Endothelial cell of umbilical vein (primary cell): Measurements from ENCODE around the gene HMGCS1. TPM values are rescaled to one million over a fixed set of nuclear protein-coding genes. Genes with fewer than 3 reads are reported as not detected.

ENCODE experiments used
- BruUV-seq: library from RNA; stranded (reverse); fragments of 400-500 nt; replicated peaks from 2 replicates; lab custom pipeline; 2021; lab: Mats Ljungman, UMichigan
- CTCF ChIA-PET: fragments of 300-600, 350-600 bp; sonication (Branson Sonifier 250); formaldehyde crosslinking; loops from one replicate; lab custom pipeline; 2021; ENCODE audit warnings: antibody characterized with exemption, inconsistent platforms; lab: Charles Lee
- POLR2A ChIA-PET: fragments of 300-600, 350-600 bp; sonication (Branson Sonifier 250); formaldehyde crosslinking; loops from one replicate; lab custom pipeline; 2021; ENCODE audit warnings: antibody characterized with exemption, inconsistent platforms; lab: Charles Lee
- DNase-seq: peaks from one replicate; pipeline ENCODE4 v3.0.0-alpha.2; 2011; ENCODE audit warnings: low read depth, low spot score
- FAIRE-seq: peaks from 2 replicates; lab custom pipeline; 2011; peaks lifted over from hg19 to GRCh38; lab: Jason Lieb, UNC
- H2AFZ ChIP-seq: 2 replicates; pipeline ENCODE4 v1.6.0; 2012; ENCODE audit warnings: low read depth, low read length, control low read depth, inconsistent platforms
- H3K27ac ChIP-seq: 2 replicates; pipeline ENCODE4 v1.5.1; 2011; ENCODE audit warnings: low read depth, mild to moderate bottlenecking, control low read depth, low read length, moderate library complexity; ENCODE audit not compliant: insufficient read depth
- H3K27me3 ChIP-seq, 2 experiments: 2 replicates each; pipeline versions ENCODE4 v1.6.0 to v1.6.1; 2011; ENCODE audit warnings: low read length in 2 of 2, mixed read lengths in 1 of 2; ENCODE audit not compliant: control insufficient read depth in 2 of 2, insufficient read depth in 2 of 2
- H3K36me3 ChIP-seq, 2 experiments: 2 replicates in 1 of 2; 3 replicates in 1 of 2; pipeline ENCODE4 v1.5.1; 2011; ENCODE audit warnings: low read length in 2 of 2, mild to moderate bottlenecking in 1 of 2, moderate library complexity in 1 of 2; ENCODE audit not compliant: control insufficient read depth in 2 of 2, insufficient read depth in 2 of 2; ENCODE audit errors: extremely low read depth in 1 of 2
- H3K4me1 ChIP-seq: 3 replicates; pipeline ENCODE4 v1.5.1; 2011; ENCODE audit warnings: mild to moderate bottlenecking, low read length; ENCODE audit not compliant: control insufficient read depth, insufficient read depth; ENCODE audit errors: extremely low read depth
- H3K4me2 ChIP-seq: 2 replicates; pipeline ENCODE4 v1.6.1; 2011; ENCODE audit warnings: low read length, control low read depth, mixed read lengths; ENCODE audit not compliant: insufficient read depth
- H3K4me3 ChIP-seq, 3 experiments: fragments of 200-600 bp in 1 of 3; sonication (generic), shearing (Covaris generic) in 1 of 3; replicated peaks in 1 of 3; 2 replicates each; pipeline ENCODE4 v1.5.1; 2011 to 2016; ENCODE audit warnings: control low read depth in 3 of 3, low read length in 3 of 3, mild to moderate bottlenecking in 2 of 3, inconsistent platforms in 1 of 3, low read depth in 1 of 3, moderate library complexity in 1 of 3; ENCODE audit not compliant: insufficient read depth in 1 of 3
- H3K79me2 ChIP-seq: 2 replicates; pipeline ENCODE4 v1.6.0; 2012; ENCODE audit warnings: low read length, inconsistent platforms; ENCODE audit not compliant: control insufficient read depth, insufficient read depth
- H3K9ac ChIP-seq: replicated peaks from 2 replicates; pipeline ENCODE3; 2011; ENCODE audit warnings: low read length, control low read depth; ENCODE audit not compliant: insufficient read depth; ENCODE audit errors: extremely low read depth
- H3K9me1 ChIP-seq: replicated peaks from 3 replicates; pipeline ENCODE4 v1.6.0; 2011; ENCODE audit warnings: mild to moderate bottlenecking, low read length; ENCODE audit not compliant: control insufficient read depth, insufficient read depth; ENCODE audit errors: extremely low read depth
- H3K9me3 ChIP-seq: replicated peaks from 2 replicates; pipeline ENCODE4 v1.5.1; 2012; ENCODE audit warnings: low read length, inconsistent platforms; ENCODE audit not compliant: control insufficient read depth, insufficient read depth
- H4K20me1 ChIP-seq: replicated peaks from 2 replicates; pipeline ENCODE3; 2011; ENCODE audit warnings: mild to moderate bottlenecking, low read length; ENCODE audit not compliant: control insufficient read depth, insufficient read depth; ENCODE audit errors: extremely low read depth
- EZH2 ChIP-seq: IDR thresholded peaks from 2 replicates; pipeline ENCODE4 v1.6.1; 2012; ENCODE audit warnings: borderline replicate concordance, low read depth, mild to moderate bottlenecking, moderate library complexity, low read length, inconsistent platforms; ENCODE audit not compliant: severe bottlenecking
- FOS ChIP-seq: IDR thresholded peaks from 2 replicates; pipeline ENCODE4 v1.6.1; 2011; ENCODE audit warnings: mild to moderate bottlenecking, low read length, moderate library complexity, borderline replicate concordance; ENCODE audit not compliant: insufficient read depth
- GATA2 ChIP-seq: IDR thresholded peaks from 2 replicates; pipeline ENCODE4 v1.7.0; 2011; ENCODE audit warnings: low read depth, mild to moderate bottlenecking, moderate library complexity, mixed read lengths, low read length; ENCODE audit not compliant: insufficient read length, insufficient read depth
- JUN ChIP-seq: IDR thresholded peaks from 2 replicates; pipeline ENCODE4 v1.6.1; 2011; ENCODE audit warnings: borderline replicate concordance, low read depth; ENCODE audit not compliant: insufficient read length, insufficient read depth
- MYC ChIP-seq: IDR thresholded peaks from one replicate; pipeline ENCODE4 v1.6.1; 2011; ENCODE audit warnings: mild to moderate bottlenecking, low read depth, low read length
- POLR2A ChIP-seq: IDR thresholded peaks from 2 replicates; pipeline ENCODE4 v1.6.1; 2012; ENCODE audit warnings: low read depth, mild to moderate bottlenecking, control low read depth, low read length
- POLR2AphosphoS5 ChIP-seq: IDR thresholded peaks from 2 replicates; pipeline ENCODE4 v1.6.1; 2012; ENCODE audit warnings: low read depth, mild to moderate bottlenecking, control low read depth, low read length, moderate library complexity; ENCODE audit not compliant: insufficient read depth
- dilution Hi-C: fragments of 300-500 bp; cut with MboI; formaldehyde crosslinking; loops from one replicate; pipeline ENCODE4 v1.15.0; 2019; ENCODE audit warnings: low sequenced_read_pairs; ENCODE audit not compliant: extremely low pct_ligation_motif_present
- intact Hi-C: fragments of 100-400 bp; cut with micrococcal nuclease; formaldehyde crosslinking; loops from one replicate; pipeline ENCODE4 v1.10.0; 2022
- polyA plus RNA-seq, 4 experiments: library from polyadenylated mRNA; depleted of rRNA in 3 of 4; stranded (reverse) in 3 of 4; unstranded in 1 of 4; fragments of >200 nt; gene quantifications; 2 replicates each; pipeline versions ENCODE4 v1.2.1 to v1.2.3, GENCODE V29; 2011 to 2012; ENCODE audit warnings: missing spikeins in 1 of 4
- total RNA-seq: library from RNA; stranded (reverse); gene quantifications from 2 replicates; pipeline ENCODE4 v1.2.3, GENCODE V29; 2021
- TF ChIP-seq, protein P1 (sequence below), 2 donors: IDR thresholded peaks; 1 replicate in 1 of 2; 2 replicates in 1 of 2; pipeline ENCODE4 v1.5.1; 2011; ENCODE audit warnings: low read length in 2 of 2, mild to moderate bottlenecking in 2 of 2, moderate library complexity in 2 of 2, control low read depth in 1 of 2, inconsistent platforms in 1 of 2, low read depth in 1 of 2; ENCODE audit not compliant: insufficient read depth in 1 of 2; ENCODE audit errors: extremely low read depth in 1 of 2
- TF ChIP-seq, protein P2 (sequence below): IDR thresholded peaks from 2 replicates; pipeline ENCODE4 v1.6.1; 2011; ENCODE audit not compliant: insufficient read depth, insufficient read length

The HMGCS1 gene
- total and polyA plus RNA-seq, 2 donors (not counting 3 experiments of a cell fraction or from before 2014, with no cell fraction given): 43.3 to 133 TPM

DNA sequence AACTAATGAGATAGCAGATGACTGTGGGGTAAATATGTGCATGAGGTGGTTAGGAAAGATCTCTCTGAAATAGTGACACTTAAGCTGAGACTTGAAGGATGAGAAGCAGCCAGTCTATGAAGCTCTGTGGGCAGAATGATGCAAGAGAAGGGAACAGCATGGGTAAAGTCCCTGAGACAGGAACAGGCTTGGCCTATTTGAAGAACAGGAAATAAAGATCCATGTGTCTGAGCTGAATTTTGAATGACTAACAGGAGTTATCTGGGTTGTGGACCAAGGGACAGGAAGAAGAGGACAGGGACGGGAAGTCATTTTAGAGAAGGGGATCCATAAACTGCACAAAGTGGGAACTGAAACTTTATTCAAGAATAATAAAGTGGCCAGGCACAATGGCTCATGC, 25.6 kb upstream of the HMGCS1 start:
- ChIA-PET CTCF (interaction anchor here (1.4 kb wide), 1 partner anchor 51 kb away, joined by 4 read pairs; no protein-coding TSS in a partner anchor), POLR2A (no interaction called here)
- dilution Hi-C loops (no loop called here), intact Hi-C loops (no loop called here)
- Histone ChIP-seq H3K9me1 (no peaks in the 10 kb centered on the region), H4K20me1 (no peaks in the 10 kb centered on the region), H3K27me3 (no peaks in the 10 kb centered on the region), H3K9me3 (no peaks in the 10 kb centered on the region), H3K4me2 (no peak overlapping the region), H3K36me3 (no peaks in the 10 kb centered on the region), H3K9ac (no peak overlapping the region), H3K4me3 (no peak overlapping the region), H3K79me2 (no peaks in the 10 kb centered on the region), H3K27ac (no peak overlapping the region), H2AFZ (no peak overlapping the region), H3K4me1 (no peaks in the 10 kb centered on the region)
- BruUV-seq: no TSS peak
- no peak for TF ChIP-seq FOS
- TF ChIP-seq JUN: no peak
- TF ChIP-seq MYC: no peak
- TF ChIP-seq, protein P1, sequence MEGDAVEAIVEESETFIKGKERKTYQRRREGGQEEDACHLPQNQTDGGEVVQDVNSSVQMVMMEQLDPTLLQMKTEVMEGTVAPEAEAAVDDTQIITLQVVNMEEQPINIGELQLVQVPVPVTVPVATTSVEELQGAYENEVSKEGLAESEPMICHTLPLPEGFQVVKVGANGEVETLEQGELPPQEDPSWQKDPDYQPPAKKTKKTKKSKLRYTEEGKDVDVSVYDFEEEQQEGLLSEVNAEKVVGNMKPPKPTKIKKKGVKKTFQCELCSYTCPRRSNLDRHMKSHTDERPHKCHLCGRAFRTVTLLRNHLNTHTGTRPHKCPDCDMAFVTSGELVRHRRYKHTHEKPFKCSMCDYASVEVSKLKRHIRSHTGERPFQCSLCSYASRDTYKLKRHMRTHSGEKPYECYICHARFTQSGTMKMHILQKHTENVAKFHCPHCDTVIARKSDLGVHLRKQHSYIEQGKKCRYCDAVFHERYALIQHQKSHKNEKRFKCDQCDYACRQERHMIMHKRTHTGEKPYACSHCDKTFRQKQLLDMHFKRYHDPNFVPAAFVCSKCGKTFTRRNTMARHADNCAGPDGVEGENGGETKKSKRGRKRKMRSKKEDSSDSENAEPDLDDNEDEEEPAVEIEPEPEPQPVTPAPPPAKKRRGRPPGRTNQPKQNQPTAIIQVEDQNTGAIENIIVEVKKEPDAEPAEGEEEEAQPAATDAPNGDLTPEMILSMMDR (IDR thresholded peaks at IDR 0.05; ENCODE audit: extremely low read depth in 1 of 2, insufficient read depth in 1 of 2, low read depth in 1 of 2, low read length in 2 of 2): no peak
- TF ChIP-seq, protein P2, sequence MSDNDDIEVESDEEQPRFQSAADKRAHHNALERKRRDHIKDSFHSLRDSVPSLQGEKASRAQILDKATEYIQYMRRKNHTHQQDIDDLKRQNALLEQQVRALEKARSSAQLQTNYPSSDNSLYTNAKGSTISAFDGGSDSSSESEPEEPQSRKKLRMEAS: no peak
- TF ChIP-seq POLR2AphosphoS5: no peak
- no peak for TF ChIP-seq EZH2
- no peak for TF ChIP-seq POLR2A
- TF ChIP-seq GATA2: no peak
- no peak for DNase-seq
- no peak for FAIRE-seq
